Neuronal stem cell (in vitro differentiated cells): ENCODE data around the gene PARD3.

Source experiments
- DNase-seq: peaks from one replicate; pipeline ENCODE4 v3.0.0-alpha.2; 2013; ENCODE audit warnings: low spot score
- H2AFZ ChIP-seq: one replicate; pipeline ENCODE4 v1.6.1; 2013; ENCODE audit warnings: mild to moderate bottlenecking, low read length, inconsistent platforms
- H2AK5ac ChIP-seq: 2 replicates; pipeline ENCODE4 v1.6.1; 2013; ENCODE audit warnings: low read depth, mild to moderate bottlenecking, inconsistent platforms, low read length, moderate library complexity, mixed read lengths
- H2BK120ac ChIP-seq: 2 replicates; pipeline ENCODE4 v1.6.1; 2013; ENCODE audit warnings: low read depth, mild to moderate bottlenecking, inconsistent platforms, low read length, moderate library complexity, mixed read lengths
- H2BK12ac ChIP-seq: one replicate; pipeline ENCODE4 v1.6.1; 2013; ENCODE audit warnings: low read length, inconsistent platforms
- H2BK15ac ChIP-seq: 2 replicates; pipeline ENCODE4 v1.6.1; 2013; ENCODE audit warnings: mild to moderate bottlenecking, low read length, inconsistent platforms, mixed read lengths
- H2BK5ac ChIP-seq: one replicate; pipeline ENCODE4 v1.6.1; 2013; ENCODE audit warnings: inconsistent platforms, mild to moderate bottlenecking, low read length, moderate library complexity
- H3K14ac ChIP-seq: one replicate; pipeline ENCODE4 v1.6.1; 2013; ENCODE audit warnings: low read length, inconsistent platforms
- H3K18ac ChIP-seq: 2 replicates; pipeline ENCODE4 v1.6.1; 2013; ENCODE audit warnings: low read length, inconsistent platforms
- H3K23ac ChIP-seq: 2 replicates; pipeline ENCODE4 v1.6.1; 2013; ENCODE audit warnings: low read depth, mild to moderate bottlenecking, mixed read lengths, low read length, inconsistent platforms; ENCODE audit not compliant: poor library complexity
- H3K27ac ChIP-seq: replicated peaks from 3 replicates; pipeline ENCODE4 v1.5.1; 2013; ENCODE audit warnings: low read length, inconsistent platforms
- H3K27me3 ChIP-seq, 3 experiments: 2 replicates each; pipeline ENCODE4 v1.6.1; 2013; ENCODE audit warnings: low read length in 3 of 3, mild to moderate bottlenecking in 2 of 3, inconsistent platforms in 1 of 3, low read depth in 1 of 3, mixed read lengths in 1 of 3, moderate library complexity in 1 of 3; ENCODE audit not compliant: control insufficient read depth in 3 of 3, insufficient read depth in 3 of 3
- H3K36me3 ChIP-seq, 2 donors: replicated peaks in 1 of 2; 2 replicates each; pipeline ENCODE4 v1.6.1; 2013; ENCODE audit warnings: low read length in 2 of 2; ENCODE audit not compliant: control insufficient read depth in 2 of 2, insufficient read depth in 2 of 2
- H3K4ac ChIP-seq: 2 replicates; pipeline ENCODE4 v1.6.1; 2013; ENCODE audit warnings: inconsistent platforms, mild to moderate bottlenecking, low read length, moderate library complexity
- H3K4me1 ChIP-seq, 2 donors: 1 replicate in 1 of 2; 2 replicates in 1 of 2; pipeline ENCODE4 v1.6.1; 2013; ENCODE audit warnings: low read length in 2 of 2, low read depth in 1 of 2; ENCODE audit not compliant: control insufficient read depth in 2 of 2, insufficient read depth in 1 of 2
- H3K4me2 ChIP-seq: one replicate; pipeline ENCODE4 v1.6.1; 2013; ENCODE audit warnings: mild to moderate bottlenecking, low read length, inconsistent platforms; ENCODE audit not compliant: insufficient read depth, poor library complexity, severe bottlenecking
- H3K4me3 ChIP-seq, 2 donors: 2 replicates each; pipeline ENCODE4 v1.5.1; 2013; ENCODE audit warnings: low read length in 2 of 2, mild to moderate bottlenecking in 2 of 2, inconsistent platforms in 1 of 2, moderate library complexity in 1 of 2
- H3K79me1 ChIP-seq: one replicate; pipeline ENCODE4 v1.6.1; 2013; ENCODE audit warnings: low read depth, mild to moderate bottlenecking, inconsistent platforms, low read length, moderate library complexity
- H3K9ac ChIP-seq: one replicate; pipeline ENCODE4 v1.6.1; 2013; ENCODE audit warnings: mild to moderate bottlenecking, low read depth, low read length, inconsistent platforms; ENCODE audit not compliant: poor library complexity
- H3K9me3 ChIP-seq, 2 donors: replicated peaks in 1 of 2; 2 replicates each; pipeline versions ENCODE3 to v1.6.1; 2013; ENCODE audit warnings: low read length in 2 of 2, mild to moderate bottlenecking in 2 of 2, inconsistent platforms in 1 of 2, low read depth in 1 of 2, mixed read lengths in 1 of 2, moderate library complexity in 1 of 2; ENCODE audit not compliant: control insufficient read depth in 2 of 2, insufficient read depth in 1 of 2
- H4K8ac ChIP-seq: one replicate; pipeline ENCODE4 v1.6.1; 2013; ENCODE audit warnings: low read depth, mild to moderate bottlenecking, inconsistent platforms, low read length, moderate library complexity
- H4K91ac ChIP-seq: one replicate; pipeline ENCODE4 v1.6.1; 2013; ENCODE audit warnings: low read length, low read depth, mild to moderate bottlenecking, inconsistent platforms; ENCODE audit not compliant: poor library complexity
- WGBS, 2 donors: extraction: QIAGEN DNeasy Blood & Tissue Kit; methylation state at CpG; one replicate each; pipeline ENCODE4 v1.1.7; 2013; ENCODE audit warnings: missing lambda C conversion rate in 2 of 2, mixed read lengths in 1 of 2; ENCODE audit not compliant: insufficient read length in 2 of 2, insufficient replicate concordance in 1 of 2; ENCODE audit errors: extremely low coverage in 2 of 2; 5-methylcytosine and 5-hydroxymethylcytosine counted together

Gene PARD3

GRCh38 chr10:34229917-34230316 lies 585.2 kb downstream of the PARD3 start:
- no peaks in the 10 kb centered on the region for H3K27me3 ChIP-seq
- H3K9ac ChIP-seq = no peak overlapping the region
- H2BK120ac ChIP-seq = no peak overlapping the region
- no peak overlapping the region for H2AK5ac ChIP-seq
- no peak overlapping the region for H2AFZ ChIP-seq
- H3K4ac ChIP-seq = no peak overlapping the region
- H2BK15ac ChIP-seq = no peak overlapping the region
- WGBS, 2 donors = no CpG with 5 or more reads among the region's 3 CpGs
- peaks cover 1 to 2% of the 10 kb centered on the region in 2 donors for H3K4me1 ChIP-seq
- peaks cover 1 to 10% of the 10 kb centered on the region in 2 donors for H3K9me3 ChIP-seq
- H3K4me2 ChIP-seq = no peak overlapping the region
- H2BK12ac ChIP-seq = no peak overlapping the region
- no peaks in the 10 kb centered on the region for H3K36me3 ChIP-seq
- no peak overlapping the region for H3K27ac ChIP-seq
- H3K4me3 ChIP-seq = no peak overlapping the region
- no peak overlapping the region for H3K23ac ChIP-seq
- no peak overlapping the region for H2BK5ac ChIP-seq
- no peak overlapping the region for H3K18ac ChIP-seq
- H4K91ac ChIP-seq = no peak overlapping the region
- no peak overlapping the region for H4K8ac ChIP-seq
- no peaks in the 10 kb centered on the region for H3K79me1 ChIP-seq
- no peak for DNase-seq
- no peak overlapping the region for H3K14ac ChIP-seq

GRCh38 chr10:34228066-34228465 lies 587.0 kb downstream of the PARD3 start:
- H3K9ac ChIP-seq = no peak overlapping the region
- H3K27ac ChIP-seq = no peak overlapping the region
- no peak overlapping the region for H2BK5ac ChIP-seq
- H3K36me3 ChIP-seq = no peaks in the 10 kb centered on the region
- DNase-seq = no peak
- no peak overlapping the region for H3K4me3 ChIP-seq
- no peak overlapping the region for H4K91ac ChIP-seq
- H3K23ac ChIP-seq = no peak overlapping the region
- no peak overlapping the region for H3K14ac ChIP-seq
- H2BK15ac ChIP-seq = no peak overlapping the region
- H2AFZ ChIP-seq = no peak overlapping the region
- peaks cover 2% of the 10 kb centered on the region in 2 donors for H3K4me1 ChIP-seq
- no peak overlapping the region for H3K4me2 ChIP-seq
- H3K9me3 ChIP-seq = peaks cover 0 to 10% of the 10 kb centered on the region in 2 donors
- H3K79me1 ChIP-seq = no peaks in the 10 kb centered on the region
- no peak overlapping the region for H2AK5ac ChIP-seq
- no peak overlapping the region for H2BK12ac ChIP-seq
- no peaks in the 10 kb centered on the region for H3K27me3 ChIP-seq
- no peak overlapping the region for H3K18ac ChIP-seq
- no peak overlapping the region for H3K4ac ChIP-seq
- no CpG with 5 or more reads among the region's 7 CpGs for WGBS, 2 donors
- no peak overlapping the region for H2BK120ac ChIP-seq
- H4K8ac ChIP-seq = no peak overlapping the region

GRCh38 chr10:34224639-34225038 lies 590.5 kb downstream of the PARD3 start:
- Histone ChIP-seq H3K4me3 (no peak overlapping the region), H2BK5ac (no peak overlapping the region), H3K27ac (no peak overlapping the region), H3K4me1 (peaks cover 0 to 5% of the 10 kb centered on the region in 2 donors), H3K36me3 (no peaks in the 10 kb centered on the region), H3K23ac (no peak overlapping the region), H3K9me3 (peaks cover 0 to 10% of the 10 kb centered on the region in 2 donors), H3K27me3 (no peaks in the 10 kb centered on the region), H3K4ac (no peak overlapping the region), H2AK5ac (no peak overlapping the region), H4K8ac (no peak overlapping the region), H2AFZ (no peak overlapping the region), H2BK15ac (no peak overlapping the region), H3K14ac (no peak overlapping the region), H2BK120ac (no peak overlapping the region), H3K4me2 (no peak overlapping the region), H3K79me1 (no peaks in the 10 kb centered on the region), H3K9ac (no peak overlapping the region), H2BK12ac (no peak overlapping the region), H4K91ac (no peak overlapping the region), H3K18ac (no peak overlapping the region)
- DNase-seq = no peak
- WGBS, 2 donors = no CpG with 5 or more reads among the region's 5 CpGs

GRCh38 chr10:34223658-34224057 lies 591.4 kb downstream of the PARD3 start:
- Histone ChIP-seq H3K27me3 (no peaks in the 10 kb centered on the region), H2BK120ac (no peak overlapping the region), H3K4ac (no peak overlapping the region), H2BK5ac (no peak overlapping the region), H3K4me1 (peaks cover 0 to 8% of the 10 kb centered on the region in 2 donors), H3K9ac (no peak overlapping the region), H3K23ac (no peak overlapping the region), H3K27ac (no peak overlapping the region), H3K36me3 (no peaks in the 10 kb centered on the region), H2BK15ac (no peak overlapping the region), H4K8ac (no peak overlapping the region), H2BK12ac (no peak overlapping the region), H3K18ac (no peak overlapping the region), H2AK5ac (no peak overlapping the region), H3K4me2 (no peak overlapping the region), H3K9me3 (peaks cover 0 to 10% of the 10 kb centered on the region in 2 donors), H3K79me1 (no peaks in the 10 kb centered on the region), H3K14ac (no peak overlapping the region), H2AFZ (no peak overlapping the region), H4K91ac (no peak overlapping the region), H3K4me3 (no peak overlapping the region)
- no CpG with 5 or more reads among the region's 1 CpG for WGBS, 2 donors
- no peak for DNase-seq
